Smooth muscle cell (in vitro differentiated cells): Measurements from ENCODE around the gene SLC1A2. TPM values are rescaled to one million over a fixed set of nuclear protein-coding genes. Genes with fewer than 3 reads are reported as not detected.

Experiments
- DNase-seq: peaks from one replicate; lab custom pipeline; 2025; ENCODE audit not compliant: unreplicated experiment; lab: John Stamatoyannopoulos, UW
- H2AFZ ChIP-seq: fragments of 200-600 bp; sonication (generic); 2 replicates; pipeline ENCODE4 v1.6.0; 2016; ENCODE audit warnings: antibody characterized with exemption, low read depth, mild to moderate bottlenecking
- H3F3A ChIP-seq: fragments of 200-600 bp; sonication (generic); 2 replicates; pipeline ENCODE4 v1.6.0; 2017; ENCODE audit warnings: antibody characterized with exemption, low read depth
- H3K27ac ChIP-seq: fragments of 200-600 bp; sonication (generic); 2 replicates; pipeline ENCODE4 v1.5.1; 2016; ENCODE audit warnings: low read depth, mild to moderate bottlenecking
- H3K27me3 ChIP-seq: fragments of 200-600 bp; sonication (generic); 2 replicates; pipeline ENCODE4 v1.6.1; 2016; ENCODE audit warnings: low read depth, mild to moderate bottlenecking
- H3K36me3 ChIP-seq: fragments of 200-600 bp; sonication (generic); 2 replicates; pipeline ENCODE4 v1.5.1; 2016; ENCODE audit warnings: low read depth
- H3K4me1 ChIP-seq: fragments of 200-600 bp; sonication (generic); 2 replicates; pipeline ENCODE4 v1.5.1; 2016; ENCODE audit warnings: low read depth
- H3K4me2 ChIP-seq: fragments of 200-600 bp; sonication (generic); 2 replicates; pipeline ENCODE4 v1.6.0; 2016; ENCODE audit warnings: mild to moderate bottlenecking
- H3K4me3 ChIP-seq: fragments of 200-600 bp; sonication (generic); 2 replicates; pipeline ENCODE4 v1.5.1; 2016; ENCODE audit warnings: mild to moderate bottlenecking
- H3K79me2 ChIP-seq: fragments of 200-600 bp; sonication (generic); 2 replicates; pipeline ENCODE4 v1.6.0; 2016; ENCODE audit warnings: low read depth, mild to moderate bottlenecking
- H3K9ac ChIP-seq: fragments of 200-600 bp; sonication (generic); 2 replicates; pipeline ENCODE4 v1.6.0; 2016; ENCODE audit warnings: low read depth
- H3K9me3 ChIP-seq: fragments of 200-600 bp; sonication (generic); replicated peaks from 2 replicates; pipeline ENCODE4 v1.5.1; 2016; ENCODE audit warnings: low read depth
- H4K20me1 ChIP-seq: fragments of 200-600 bp; sonication (generic); 2 replicates; pipeline ENCODE4 v1.6.0; 2016; ENCODE audit warnings: low read depth
- WGBS: methylation state at CpG from one replicate; pipeline ENCODE4 v1.1.7; 2016; ENCODE audit warnings: low lambda C conversion rate; 5-methylcytosine and 5-hydroxymethylcytosine counted together
- polyA plus RNA-seq: library from polyadenylated mRNA; unstranded; fragments of >200 nt; fragmentation: Nextera tagmentation; extraction: Ambion mirVana; gene quantifications from 2 replicates; pipeline ENCODE4 v1.2.1, GENCODE V29; 2016
- total RNA-seq: library from RNA; depleted of rRNA; stranded (reverse); fragments of >200 nt; gene quantifications from 2 replicates; pipeline ENCODE4 v1.2.3, GENCODE V29; 2014
- TF ChIP-seq, protein P1 (sequence below): fragments of 200-600 bp; sonication (generic); IDR thresholded peaks from 2 replicates; pipeline ENCODE4 v1.5.1; 2017; ENCODE audit warnings: borderline replicate concordance, mild to moderate bottlenecking, antibody characterized with exemption; ENCODE audit not compliant: insufficient read depth, poor library complexity, severe bottlenecking

SLC1A2 gene
- total and polyA plus RNA-seq, 2 experiments from 2014 or later = 3.6 TPM; not detected in 1

DNA sequence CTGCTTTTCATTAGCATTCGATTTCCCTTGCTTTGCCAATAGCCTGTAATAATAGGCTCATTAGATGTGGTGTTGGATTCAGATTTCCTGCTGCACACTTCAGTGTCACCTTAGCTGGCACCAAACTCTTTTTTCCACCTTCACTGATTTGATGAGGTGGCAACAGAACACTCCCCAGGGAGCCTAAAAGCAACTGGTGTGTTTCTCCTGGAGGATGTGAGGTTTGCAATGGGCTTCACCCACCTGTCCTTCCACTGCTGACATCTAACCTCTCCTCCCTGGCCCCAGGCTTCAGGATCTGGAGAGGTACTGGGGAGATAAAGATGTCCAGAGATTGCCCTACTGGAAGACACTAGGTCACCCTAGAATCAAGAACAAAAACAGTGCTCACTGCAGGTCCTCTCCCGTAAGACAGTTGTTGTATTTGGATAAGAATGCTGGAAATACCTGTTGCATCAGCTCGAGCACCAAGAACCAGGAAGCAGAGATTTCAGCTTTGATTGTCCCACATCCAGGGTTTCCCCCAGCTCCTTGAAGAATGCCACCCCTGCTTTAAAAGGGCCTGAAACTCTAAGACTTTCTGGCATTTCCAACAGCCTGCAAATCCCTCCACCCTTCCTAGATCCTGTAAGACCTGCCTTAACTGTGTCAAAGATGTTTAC lies 96.9 kb downstream of the SLC1A2 start:
- Histone ChIP-seq H3K36me3 (no peaks in the 10 kb centered on the region), H2AFZ (no peak overlapping the region), H3K4me2 (no peak overlapping the region)

DNA sequence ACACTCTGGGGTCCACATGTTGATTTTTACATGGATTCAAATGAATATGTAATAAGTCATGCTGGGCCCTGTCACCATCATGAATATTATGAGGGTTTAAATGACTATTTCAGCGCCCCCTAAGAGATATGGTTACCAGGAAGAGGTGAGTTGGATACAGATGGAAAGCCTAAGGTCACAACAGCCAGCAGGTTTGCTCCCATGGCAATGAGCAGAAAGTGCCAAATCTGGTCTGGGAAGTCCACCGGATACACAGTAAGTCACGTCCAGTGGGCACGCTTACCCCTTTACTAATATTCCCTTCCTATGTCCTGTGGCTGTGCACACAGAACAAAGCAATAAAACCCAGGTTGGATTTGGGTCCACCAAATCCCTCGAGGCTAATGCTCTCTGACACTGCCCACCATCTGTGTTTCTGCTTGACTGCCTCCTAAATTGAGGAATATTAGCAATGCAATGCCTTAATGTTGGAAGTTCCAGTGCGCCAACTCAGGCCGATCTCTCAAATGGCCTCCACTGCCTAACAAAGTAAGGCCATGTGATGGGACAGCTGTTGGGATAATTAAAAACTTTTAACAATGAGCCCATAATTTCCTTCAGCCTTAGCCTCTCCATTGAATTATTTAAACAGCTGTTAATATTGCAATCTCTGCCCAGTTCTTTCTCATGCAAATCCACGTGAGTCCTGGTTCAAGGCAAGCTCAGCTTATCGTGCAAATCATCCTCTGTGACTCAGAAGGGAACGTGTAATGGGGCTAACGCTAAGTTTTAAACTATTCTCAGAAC lies 97.6 kb downstream of the SLC1A2 start:
- Histone ChIP-seq H4K20me1 (no peaks in the 10 kb centered on the region), H3K9ac (no peak overlapping the region), H3K36me3 (no peaks in the 10 kb centered on the region), H3K27me3 (no peaks in the 10 kb centered on the region), H3F3A (no peaks in the 10 kb centered on the region), H3K79me2 (no peaks in the 10 kb centered on the region), H3K9me3 (no peaks in the 10 kb centered on the region), H3K4me2 (no peak overlapping the region), H3K4me3 (no peak overlapping the region), H2AFZ (no peak overlapping the region), H3K4me1 (peaks cover 14% of the 10 kb centered on the region), H3K27ac (no peak overlapping the region)
- TF ChIP-seq, protein P1, sequence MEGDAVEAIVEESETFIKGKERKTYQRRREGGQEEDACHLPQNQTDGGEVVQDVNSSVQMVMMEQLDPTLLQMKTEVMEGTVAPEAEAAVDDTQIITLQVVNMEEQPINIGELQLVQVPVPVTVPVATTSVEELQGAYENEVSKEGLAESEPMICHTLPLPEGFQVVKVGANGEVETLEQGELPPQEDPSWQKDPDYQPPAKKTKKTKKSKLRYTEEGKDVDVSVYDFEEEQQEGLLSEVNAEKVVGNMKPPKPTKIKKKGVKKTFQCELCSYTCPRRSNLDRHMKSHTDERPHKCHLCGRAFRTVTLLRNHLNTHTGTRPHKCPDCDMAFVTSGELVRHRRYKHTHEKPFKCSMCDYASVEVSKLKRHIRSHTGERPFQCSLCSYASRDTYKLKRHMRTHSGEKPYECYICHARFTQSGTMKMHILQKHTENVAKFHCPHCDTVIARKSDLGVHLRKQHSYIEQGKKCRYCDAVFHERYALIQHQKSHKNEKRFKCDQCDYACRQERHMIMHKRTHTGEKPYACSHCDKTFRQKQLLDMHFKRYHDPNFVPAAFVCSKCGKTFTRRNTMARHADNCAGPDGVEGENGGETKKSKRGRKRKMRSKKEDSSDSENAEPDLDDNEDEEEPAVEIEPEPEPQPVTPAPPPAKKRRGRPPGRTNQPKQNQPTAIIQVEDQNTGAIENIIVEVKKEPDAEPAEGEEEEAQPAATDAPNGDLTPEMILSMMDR = no peak
- WGBS = 65% methylated on average over 11 of the region's 11 CpGs
- no peak for DNase-seq

More for the DNA sequence above, 96.9 kb downstream of the SLC1A2 start:
- Histone ChIP-seq H3K9me3 (no peaks in the 10 kb centered on the region), H3K27ac (no peak overlapping the region), H4K20me1 (no peaks in the 10 kb centered on the region), H3F3A (no peaks in the 10 kb centered on the region), H3K4me1 (peaks cover 14% of the 10 kb centered on the region), H3K9ac (no peak overlapping the region), H3K4me3 (no peak overlapping the region), H3K27me3 (no peaks in the 10 kb centered on the region), H3K79me2 (no peaks in the 10 kb centered on the region)
- WGBS = 89% methylated on average over 3 of the region's 3 CpGs
- TF ChIP-seq, protein P1 = no peak
- DNase-seq = no peak

DNA sequence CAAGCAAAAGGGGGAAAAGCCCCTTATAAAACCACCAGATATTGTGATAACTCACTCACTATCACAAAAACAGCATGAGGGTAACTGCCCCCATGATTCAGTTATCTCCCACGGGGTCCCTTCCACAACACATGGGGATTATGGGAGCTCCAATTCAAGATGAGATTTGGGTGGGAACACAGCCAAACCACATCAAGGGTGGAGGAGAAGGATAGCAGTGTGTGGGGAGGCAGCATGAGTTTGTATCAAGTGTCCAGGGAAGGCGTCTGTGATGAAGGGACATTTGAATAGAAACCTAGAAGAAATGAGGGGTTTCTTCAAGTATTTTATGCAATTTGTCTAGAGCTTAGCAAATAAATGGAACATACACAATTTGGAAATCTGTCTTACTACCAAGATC lies 98.2 kb downstream of the SLC1A2 start:
- Histone ChIP-seq H3K79me2 (no peaks in the 10 kb centered on the region), H3F3A (no peaks in the 10 kb centered on the region), H2AFZ (no peak overlapping the region), H3K9ac (no peak overlapping the region), H3K36me3 (no peaks in the 10 kb centered on the region), H3K9me3 (no peaks in the 10 kb centered on the region), H3K4me2 (no peak overlapping the region), H3K4me1 (peaks cover 14% of the 10 kb centered on the region), H3K4me3 (no peak overlapping the region), H3K27ac (no peak overlapping the region), H3K27me3 (no peaks in the 10 kb centered on the region), H4K20me1 (no peaks in the 10 kb centered on the region)
- TF ChIP-seq, protein P1 = no peak
- DNase-seq = no peak
- 61% methylated on average over 2 of the region's 2 CpGs for WGBS
